AG10803 (cell line): ENCODE measurements around the gene QRFP.

Source experiments
- DNase-seq: peaks from one replicate; pipeline ENCODE4 v3.0.0; 2010; ENCODE audit warnings: low read depth
- H3K4me3 ChIP-seq: 2 replicates; pipeline ENCODE4 v1.5.1; 2011; ENCODE audit warnings: mild to moderate bottlenecking, low read length, control low read depth
- CTCF ChIP-seq: conservative IDR thresholded peaks from 2 replicates; pipeline ENCODE4 v1.5.1; 2011; ENCODE audit warnings: mild to moderate bottlenecking, low read length, control low read depth, inconsistent platforms

The QRFP gene

DNA sequence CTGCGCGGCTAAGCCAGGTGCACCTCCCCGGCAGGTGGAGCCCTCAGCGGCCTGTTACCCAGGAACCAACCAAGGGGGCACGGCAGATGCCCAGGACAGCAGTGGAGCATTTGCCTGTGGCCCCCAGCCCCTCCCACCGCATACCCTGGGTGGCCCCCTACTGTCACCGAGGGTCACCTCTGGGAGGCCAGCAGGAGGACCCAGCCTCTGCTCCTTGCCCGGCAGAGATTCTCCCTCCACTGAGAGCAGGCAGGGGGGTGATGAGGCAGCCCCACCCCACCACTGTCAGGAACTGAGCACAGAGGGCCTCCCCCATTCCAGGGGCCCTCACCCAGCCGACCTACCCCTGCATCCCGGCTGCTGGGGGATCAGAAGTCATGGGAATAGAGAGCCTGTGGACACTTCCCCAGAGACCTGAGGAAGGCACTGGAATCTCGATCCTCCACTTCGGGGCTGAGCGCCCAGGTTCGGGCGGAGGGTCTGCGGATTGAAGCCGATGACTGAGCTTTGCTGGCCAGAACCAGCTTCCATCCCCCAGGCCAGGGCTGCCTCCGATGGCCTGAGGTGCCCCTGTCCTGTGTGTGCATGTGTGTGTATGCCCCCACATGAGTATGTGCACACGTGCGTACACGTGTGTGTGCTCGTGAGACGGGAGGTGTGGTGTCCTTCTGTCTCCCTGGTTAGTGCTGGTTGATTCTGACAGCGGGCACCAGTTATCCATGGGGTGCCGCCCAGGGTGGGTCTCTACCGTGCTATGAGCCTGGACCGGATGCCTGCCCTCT lies at the start of gene QRFP:
Gene QRFP, minus strand, starts transcription at position 580 of the 782 bp plus-strand sequence. CDS start 2,974 bp downstream, outside the sequence.
- TF ChIP-seq CTCF, result no peak
- no peak within 1 kb of the TSS for H3K4me3 ChIP-seq
- no peak for DNase-seq

DNA sequence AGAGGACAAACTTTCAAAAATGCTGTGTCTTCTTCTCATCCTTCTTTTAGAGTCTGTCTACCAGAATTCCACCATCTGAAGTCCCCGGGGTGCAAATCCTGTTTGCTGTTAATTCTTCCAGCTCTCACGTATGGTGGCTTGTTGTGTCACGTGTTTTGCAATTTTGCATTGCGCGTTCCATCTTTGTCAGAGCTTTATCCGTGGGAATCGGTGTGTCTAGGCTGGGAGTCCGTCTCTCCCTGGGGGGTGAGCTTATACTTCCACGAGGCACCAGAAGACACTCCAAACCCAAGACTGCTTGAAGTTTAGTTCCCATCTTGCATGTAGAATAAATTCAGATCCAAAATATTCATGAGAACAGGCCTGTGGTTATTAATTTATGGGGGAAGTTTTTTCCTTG lies 48.6 kb upstream of the QRFP start:
- no peak overlapping the region for H3K4me3 ChIP-seq
- TF ChIP-seq CTCF, result no peak

GRCh38 chr9:130944510-130945058 lies 48.0 kb upstream of the QRFP start:
- TF ChIP-seq CTCF, result no peak
- no peak for DNase-seq
- no peak overlapping the region for H3K4me3 ChIP-seq

More for the DNA sequence above, 48.6 kb upstream of the QRFP start:
- DNase-seq, result no peak

GRCh38 chr9:130943777-130944176 lies 47.2 kb upstream of the QRFP start:
- H3K4me3 ChIP-seq, result no peak overlapping the region
- no peak for TF ChIP-seq CTCF
- no peak for DNase-seq

DNA sequence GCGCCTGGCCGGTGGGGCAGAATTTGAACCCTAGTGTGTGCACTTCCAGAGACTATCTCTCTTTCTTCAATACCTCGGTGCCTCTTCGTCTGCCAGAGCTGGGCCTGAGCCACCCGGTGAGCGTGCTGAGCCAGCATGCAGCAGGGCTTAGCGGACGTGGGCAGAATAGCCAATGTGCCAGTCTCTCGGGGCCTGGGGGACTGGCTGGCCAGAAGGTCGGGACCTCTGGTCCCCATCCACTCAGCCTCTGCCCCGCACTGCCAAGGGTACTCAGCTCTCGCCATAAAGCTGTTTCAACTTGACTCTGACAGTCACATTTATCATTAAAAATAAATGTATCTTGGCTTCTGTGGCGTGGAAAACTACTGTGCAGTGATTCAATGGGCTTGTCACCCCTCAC lies 46.6 kb upstream of the QRFP start:
- TF ChIP-seq CTCF, result no peak
- H3K4me3 ChIP-seq, result no peak overlapping the region
- no peak for DNase-seq

DNA sequence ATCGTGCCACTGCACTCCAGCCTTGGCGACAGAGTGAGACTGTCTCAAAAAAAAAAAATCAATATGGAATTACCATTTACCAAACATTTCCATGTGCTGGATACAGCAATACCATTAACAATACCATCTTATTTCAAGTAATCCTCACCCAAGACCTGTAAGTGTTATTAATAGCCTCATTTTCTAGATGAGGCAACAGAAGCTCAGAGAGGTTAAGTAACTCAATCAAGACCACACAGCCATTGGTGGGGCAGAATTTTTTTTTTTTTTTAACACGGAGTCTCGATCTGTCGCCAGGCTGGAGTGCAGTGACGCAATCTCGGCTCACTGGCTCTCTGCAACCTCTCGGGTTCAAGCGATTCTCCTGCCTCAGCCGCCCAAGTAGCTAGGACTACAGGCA lies 46.1 kb upstream of the QRFP start:
- no peak overlapping the region for H3K4me3 ChIP-seq
- TF ChIP-seq CTCF, result no peak
- no peak for DNase-seq

DNA sequence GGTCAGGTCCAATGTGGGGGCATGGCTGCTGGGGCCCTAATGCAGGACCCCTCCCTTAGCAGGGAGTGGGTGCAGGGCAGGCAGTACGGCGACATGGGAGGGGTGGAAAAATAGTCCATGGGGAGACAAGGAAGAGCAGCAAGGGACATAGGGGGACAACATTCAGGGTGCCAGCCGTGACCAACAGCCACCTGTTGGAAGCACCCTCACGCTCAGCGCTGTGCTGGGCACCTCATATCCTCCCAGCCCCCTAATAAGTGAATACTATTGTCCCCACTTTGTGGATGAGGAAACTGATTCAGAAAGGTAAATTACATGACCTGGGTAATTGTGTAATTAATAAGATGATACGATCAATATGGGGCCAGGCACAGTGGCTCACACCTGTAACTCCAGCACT lies 45.5 kb upstream of the QRFP start:
- H3K4me3 ChIP-seq, result no peak overlapping the region
- no peak for TF ChIP-seq CTCF
- no peak for DNase-seq
